Measurements from ENCODE around the gene HS2ST1. TPM values are rescaled to one million over a fixed set of nuclear protein-coding genes. Genes with fewer than 3 reads are reported as not detected.

HS2ST1 gene
- total and polyA plus RNA-seq, 10 of the 15 experiments (the other 5 are each of a cell fraction or from before 2014, with no cell fraction given): 5.4 to 30.8 (median 18.6) TPM

GRCh38 chr1:86875722-86876121 lies 38.7 kb upstream of the HS2ST1 start (continued):
- TF ChIP-seq CUX1 (IDR thresholded peaks at IDR 0.05; ENCODE audit: insufficient replicate concordance, low read depth, low read length): no peak

GRCh38 chr1:86887479-86888162 lies 26.8 kb upstream of the HS2ST1 start:
- ChIA-PET POLR2A (no interaction called here), SMC1A (ENCODE audit: uncharacterized antibody, unreplicated experiment) (interaction anchor here (1.0 kb wide), 1 partner anchor 35 kb away, joined by 3 read pairs; no protein-coding TSS in a partner anchor), CTCF (interaction anchor here (1.0 to 1.9 kb wide), 2 partner anchors 10 to 28 kb away, joined by 3 to 7 read pairs; no protein-coding TSS in a partner anchor), RAD21 (ENCODE audit: unreplicated experiment) (interaction anchor here (4.6 kb wide), 1 partner anchor 26 kb away, joined by 17 read pairs; the partner anchor contains the start of genes HS2ST1 and SELENOF)
- FAIRE-seq: no peak
- H3K27ac ChIP-seq (ENCODE audit: control insufficient read depth, insufficient read depth): no peak overlapping the region
- H3K9ac ChIP-seq (ENCODE audit: control insufficient read depth, insufficient read depth, low read length): no peak overlapping the region
- intact Hi-C loops (cut with micrococcal nuclease; ENCODE audit: unreplicated experiment): no loop called here
- no peaks in the 10 kb centered on the region for H3K36me3 ChIP-seq (ENCODE audit: control insufficient read depth in 2 of 2, insufficient read depth in 2 of 2, low read length in 1 of 2)
- in situ Hi-C loops (cut with MboI): no loop called here
- no TSS peak for BruUV-seq (replicated peaks)
- DNase-seq (ENCODE audit: low read depth, low spot score): no peak
- ATAC-seq: peak; percentile 76
- no peaks in the 10 kb centered on the region for H4K20me1 ChIP-seq (ENCODE audit: control insufficient read depth, insufficient read depth)
- no peak overlapping the region for H3K4me2 ChIP-seq (ENCODE audit: control insufficient read depth, insufficient read depth)
- no peak overlapping the region for H3K4me3 ChIP-seq
- peaks cover 1% of the 10 kb centered on the region; the same call in 1 of the 2 replicates for H3K79me2 ChIP-seq (ENCODE audit: control insufficient read depth, insufficient read depth, low read length)
- no peak overlapping the region for H2AFZ ChIP-seq (ENCODE audit: control insufficient read depth, low read depth, low read length)
- no peaks in the 10 kb centered on the region for H3K27me3 ChIP-seq (replicated peaks in 1 of 2; ENCODE audit: control insufficient read depth in 2 of 2, insufficient read depth in 2 of 2, low read length in 1 of 2)
- peaks cover 3% of the 10 kb centered on the region; the same call in 2 of the 3 replicates for H3K9me3 ChIP-seq (replicated peaks; ENCODE audit: control insufficient read depth, insufficient read depth, low read length)
- WGBS (ENCODE audit: insufficient coverage, insufficient replicate concordance, low lambda C conversion rate, missing lambda C conversion rate): 99% methylated on average over 5 of the region's 5 CpGs
- H3K4me1 ChIP-seq (ENCODE audit: control insufficient read depth, insufficient read depth, low read length): peaks cover 5% of the 10 kb centered on the region; the same call in 1 of the 2 replicates
- no peak for TF ChIP-seq CUX1 (IDR thresholded peaks at IDR 0.05; ENCODE audit: insufficient replicate concordance, low read depth, low read length)
- peak; percentile 16; the same call in 1 of the 2 replicates for TF ChIP-seq JUNB (IDR thresholded peaks at IDR 0.05)
- peak; percentile 35; the same call in 1 of the 2 replicates for TF ChIP-seq EED (IDR thresholded peaks at IDR 0.05; ENCODE audit: low read depth)
- TF ChIP-seq POLR2AphosphoS2 (IDR thresholded peaks at IDR 0.05; ENCODE audit: low read depth, low read length): no peak
- TF ChIP-seq GABPA (IDR thresholded peaks at IDR 0.05; ENCODE audit: low read depth): no peak
- no peak for TF ChIP-seq RBBP5 (conservative IDR thresholded peaks at IDR 0.05)
- no peak for TF ChIP-seq MXI1 (IDR thresholded peaks at IDR 0.05; ENCODE audit: low read depth, low read length)
- TF ChIP-seq TARDBP (IDR thresholded peaks at IDR 0.05; ENCODE audit: borderline replicate concordance): no peak
- TF ChIP-seq CBFB (IDR thresholded peaks at IDR 0.05; ENCODE audit: low read depth): no peak
- no peak for TF ChIP-seq SMC3 (IDR thresholded peaks at IDR 0.05; ENCODE audit: borderline replicate concordance, low read length)
- no peak for TF ChIP-seq GATAD2B (conservative IDR thresholded peaks at IDR 0.05; ENCODE audit: low read depth)
- no peak for TF ChIP-seq SUZ12 (IDR thresholded peaks at IDR 0.05; ENCODE audit: unreplicated experiment)
